K562 (cell line): Measurements from ENCODE around the gene ARHGAP22. TPM values are rescaled to one million over a fixed set of nuclear protein-coding genes. Genes with fewer than 3 reads are reported as not detected.

Source experiments
- ARID1B ChIP-seq: fragments of 450-650 bp; IDR thresholded peaks from 2 replicates; pipeline ENCODE4 v1.6.1; 2016; ENCODE audit warnings: antibody characterized with exemption, mild to moderate bottlenecking, inconsistent platforms
- DPF2 ChIP-seq: fragments of 450-650 bp; IDR thresholded peaks from 2 replicates; pipeline ENCODE4 v1.6.1; 2016
- MEIS2 ChIP-seq: fragments of 450-650 bp; IDR thresholded peaks from 2 replicates; pipeline ENCODE4 v1.6.1; 2014; ENCODE audit warnings: mild to moderate bottlenecking; ENCODE audit not compliant: partially characterized antibody
- SOX6 ChIP-seq: fragments of 450-650 bp; IDR thresholded peaks from 2 replicates; pipeline ENCODE4 v1.6.1; 2014; ENCODE audit warnings: mild to moderate bottlenecking
- ZNF263 ChIP-seq: sonication (generic); formaldehyde crosslinking; IDR thresholded peaks from 2 replicates; pipeline ENCODE4 v1.8.0; 2022; ENCODE audit warnings: mild to moderate bottlenecking, missing genetic modification reagents, borderline replicate concordance
- ZNF316 ChIP-seq: fragments of 450-650 bp; IDR thresholded peaks from 2 replicates; pipeline ENCODE4 v1.6.1; 2016
- ZNF695 ChIP-seq: fragments of 450-650 bp; formaldehyde crosslinking; IDR thresholded peaks from 2 replicates; pipeline ENCODE4 v1.4.0; 2020; ENCODE audit warnings: mild to moderate bottlenecking, moderate library complexity
- ZNF699 ChIP-seq: fragments of 250-450 bp; sonication (Bioruptor Pico); IDR thresholded peaks from 2 replicates; pipeline ENCODE4 v1.8.0; 2021; ENCODE audit warnings: mild to moderate bottlenecking, moderate library complexity; ENCODE audit not compliant: insufficient replicate concordance
- ZNF77 ChIP-seq: fragments of 250-450 bp; sonication (Bioruptor Pico); IDR thresholded peaks from 2 replicates; pipeline ENCODE4 v1.5.0; 2020
- polyA plus RNA-seq, 8 experiments: library from polyadenylated mRNA; depleted of rRNA in 4 of 8; stranded (reverse) in 5 of 8; unstranded in 3 of 8; fragments of >200 nt; fragmentation: Nextera tagmentation in 2 of 8; fragmentation: Illumina TruSeq in 1 of 8; extraction: Ambion mirVana in 2 of 8; extraction: Trizol in 1 of 8; gene quantifications; 2 replicates each; pipeline versions ENCODE4 v1.2.1 to v1.2.3, GENCODE V29; 2011 to 2014; ENCODE audit warnings: inconsistent platforms in 1 of 8, missing spikeins in 1 of 8
- total RNA-seq, 7 experiments: library from RNA; depleted of rRNA in 6 of 7; stranded (reverse); fragments of >200 nt in 6 of 7; fragmentation: Illumina TruSeq in 2 of 7; extraction: Trizol in 2 of 7; gene quantifications; 2 replicates each; pipeline versions ENCODE4 v1.2.1 to v1.2.3, GENCODE V29; 2011 to 2021; ENCODE audit warnings: low replicate concordance in 1 of 7
- TF ChIP-seq, protein P1 (sequence below), 2 experiments: fragments of 450-650 bp; formaldehyde crosslinking in 1 of 2; IDR thresholded peaks; 2 replicates each; pipeline versions ENCODE4 v1.4.0 to v1.6.1; 2014 to 2020; ENCODE audit warnings: mild to moderate bottlenecking in 2 of 2, borderline replicate concordance in 1 of 2, low read depth in 1 of 2
- TF ChIP-seq, protein P2 (sequence below): sonication (generic); IDR thresholded peaks from 2 replicates; pipeline ENCODE4 v1.6.1; 2016
- TF ChIP-seq, protein P3 (sequence below): fragments of 450-650 bp; IDR thresholded peaks from 2 replicates; pipeline ENCODE4 v1.6.1; 2016

Gene ARHGAP22
- total and polyA plus RNA-seq, 9 of the 15 experiments (the other 6 are each of a cell fraction or from before 2014, with no cell fraction given): 1.3 to 28.1 (median 12.7) TPM

DNA sequence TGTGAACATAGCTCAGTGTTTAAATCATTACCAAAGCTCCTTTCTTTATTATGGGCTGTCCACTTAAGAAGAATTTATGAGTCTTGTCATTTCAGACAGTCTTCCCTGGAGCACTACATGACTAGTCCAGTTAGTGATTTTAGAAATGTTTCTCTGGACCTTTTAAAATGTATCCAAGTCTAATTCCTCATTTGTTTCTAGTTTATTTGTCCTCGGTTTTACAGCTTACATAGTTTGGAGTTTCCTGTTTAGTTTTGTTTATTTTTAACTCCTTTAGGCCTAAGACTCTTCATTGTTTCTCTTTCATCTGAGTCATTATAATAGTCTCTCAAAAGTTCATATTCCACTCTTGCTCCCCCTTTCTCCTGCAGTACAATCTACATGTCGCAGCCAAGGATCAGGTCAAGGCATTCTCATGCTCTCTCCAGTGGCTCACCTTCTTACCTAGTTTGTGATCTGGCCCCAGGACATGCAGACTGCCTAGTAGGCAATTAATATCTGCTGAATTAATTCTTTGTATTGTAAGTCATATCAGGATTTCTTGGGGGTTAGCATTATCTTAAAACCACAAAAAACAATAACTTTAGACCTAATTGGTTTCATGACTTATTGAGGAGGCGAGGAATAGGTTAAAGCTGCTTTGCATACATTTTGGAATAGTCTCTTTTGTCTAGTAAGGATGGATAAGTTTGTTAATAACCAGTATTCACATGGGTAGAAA is 204.6 kb downstream of the ARHGAP22 start (continued):
- TF ChIP-seq ZNF263 (CRISPR knock-in tag): peak; percentile 81
- 0 out of 2 replicates have a peak, but pooled peaks have one; percentile 19 for TF ChIP-seq ARID1B
- peak; percentile 38; the same call in 1 of the 2 replicates for TF ChIP-seq DPF2
- peak; percentile 87 for TF ChIP-seq MEIS2
- TF ChIP-seq, protein P1, sequence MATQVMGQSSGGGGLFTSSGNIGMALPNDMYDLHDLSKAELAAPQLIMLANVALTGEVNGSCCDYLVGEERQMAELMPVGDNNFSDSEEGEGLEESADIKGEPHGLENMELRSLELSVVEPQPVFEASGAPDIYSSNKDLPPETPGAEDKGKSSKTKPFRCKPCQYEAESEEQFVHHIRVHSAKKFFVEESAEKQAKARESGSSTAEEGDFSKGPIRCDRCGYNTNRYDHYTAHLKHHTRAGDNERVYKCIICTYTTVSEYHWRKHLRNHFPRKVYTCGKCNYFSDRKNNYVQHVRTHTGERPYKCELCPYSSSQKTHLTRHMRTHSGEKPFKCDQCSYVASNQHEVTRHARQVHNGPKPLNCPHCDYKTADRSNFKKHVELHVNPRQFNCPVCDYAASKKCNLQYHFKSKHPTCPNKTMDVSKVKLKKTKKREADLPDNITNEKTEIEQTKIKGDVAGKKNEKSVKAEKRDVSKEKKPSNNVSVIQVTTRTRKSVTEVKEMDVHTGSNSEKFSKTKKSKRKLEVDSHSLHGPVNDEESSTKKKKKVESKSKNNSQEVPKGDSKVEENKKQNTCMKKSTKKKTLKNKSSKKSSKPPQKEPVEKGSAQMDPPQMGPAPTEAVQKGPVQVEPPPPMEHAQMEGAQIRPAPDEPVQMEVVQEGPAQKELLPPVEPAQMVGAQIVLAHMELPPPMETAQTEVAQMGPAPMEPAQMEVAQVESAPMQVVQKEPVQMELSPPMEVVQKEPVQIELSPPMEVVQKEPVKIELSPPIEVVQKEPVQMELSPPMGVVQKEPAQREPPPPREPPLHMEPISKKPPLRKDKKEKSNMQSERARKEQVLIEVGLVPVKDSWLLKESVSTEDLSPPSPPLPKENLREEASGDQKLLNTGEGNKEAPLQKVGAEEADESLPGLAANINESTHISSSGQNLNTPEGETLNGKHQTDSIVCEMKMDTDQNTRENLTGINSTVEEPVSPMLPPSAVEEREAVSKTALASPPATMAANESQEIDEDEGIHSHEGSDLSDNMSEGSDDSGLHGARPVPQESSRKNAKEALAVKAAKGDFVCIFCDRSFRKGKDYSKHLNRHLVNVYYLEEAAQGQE (IDR thresholded peaks at IDR 0.05; ENCODE audit: borderline replicate concordance): no peak
- TF ChIP-seq, protein P1 (CRISPR knock-in tag; IDR thresholded peaks at IDR 0.05; ENCODE audit: low read depth): no peak
- TF ChIP-seq ZNF699: no peak
- peak; percentile 44; the same call in 1 of the 2 replicates for TF ChIP-seq SOX6
- TF ChIP-seq ZNF316: peak; percentile 8; the same call in 1 of the 2 replicates
- TF ChIP-seq ZNF77: no peak
- TF ChIP-seq, protein P2, sequence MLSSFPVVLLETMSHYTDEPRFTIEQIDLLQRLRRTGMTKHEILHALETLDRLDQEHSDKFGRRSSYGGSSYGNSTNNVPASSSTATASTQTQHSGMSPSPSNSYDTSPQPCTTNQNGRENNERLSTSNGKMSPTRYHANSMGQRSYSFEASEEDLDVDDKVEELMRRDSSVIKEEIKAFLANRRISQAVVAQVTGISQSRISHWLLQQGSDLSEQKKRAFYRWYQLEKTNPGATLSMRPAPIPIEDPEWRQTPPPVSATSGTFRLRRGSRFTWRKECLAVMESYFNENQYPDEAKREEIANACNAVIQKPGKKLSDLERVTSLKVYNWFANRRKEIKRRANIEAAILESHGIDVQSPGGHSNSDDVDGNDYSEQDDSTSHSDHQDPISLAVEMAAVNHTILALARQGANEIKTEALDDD: 0 out of 2 replicates have a peak, but pooled peaks have one; percentile 58
- no peak for TF ChIP-seq ZNF695 (CRISPR knock-in tag)
- TF ChIP-seq, protein P3, sequence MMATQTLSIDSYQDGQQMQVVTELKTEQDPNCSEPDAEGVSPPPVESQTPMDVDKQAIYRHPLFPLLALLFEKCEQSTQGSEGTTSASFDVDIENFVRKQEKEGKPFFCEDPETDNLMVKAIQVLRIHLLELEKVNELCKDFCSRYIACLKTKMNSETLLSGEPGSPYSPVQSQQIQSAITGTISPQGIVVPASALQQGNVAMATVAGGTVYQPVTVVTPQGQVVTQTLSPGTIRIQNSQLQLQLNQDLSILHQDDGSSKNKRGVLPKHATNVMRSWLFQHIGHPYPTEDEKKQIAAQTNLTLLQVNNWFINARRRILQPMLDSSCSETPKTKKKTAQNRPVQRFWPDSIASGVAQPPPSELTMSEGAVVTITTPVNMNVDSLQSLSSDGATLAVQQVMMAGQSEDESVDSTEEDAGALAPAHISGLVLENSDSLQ: peak; percentile 66
